ENCODE results near the gene TRAP1. TPM values are rescaled to one million over a fixed set of nuclear protein-coding genes. Genes with fewer than 3 reads are reported as not detected.

Gene TRAP1
- total RNA-seq, 2 experiments from 2014 or later, result 185 to 242 TPM

GRCh38 chr16:3640207-3640606 is 77.1 kb downstream of the TRAP1 start:
- DNase-seq (ENCODE audit: low spot score), result no peak
- intact Hi-C loops (cut with micrococcal nuclease; ENCODE audit: unreplicated experiment), result no loop called here
- Histone ChIP-seq H3K4me2 (ENCODE audit: low read length) (no peak overlapping the region), H2AFZ (ENCODE audit: low read length) (no peak overlapping the region), H4K20me1 (ENCODE audit: insufficient read depth, low read length) (no peaks in the 10 kb centered on the region), H3K4me3 (ENCODE audit: low read depth, low read length, poor library complexity, severe bottlenecking) (no peak overlapping the region), H3K79me2 (ENCODE audit: insufficient read depth, low read depth, low read length) (peaks cover 35% of the 10 kb centered on the region; the same call in 1 of the 2 replicates), H3K9me2 (ENCODE audit: insufficient read depth, low read length) (no peaks in the 10 kb centered on the region), H3K36me3 (ENCODE audit: insufficient read depth, low read length) (peaks cover 29% of the 10 kb centered on the region; the same call in 1 of the 2 replicates), H3K9me3 (ENCODE audit: low read length) (no peaks in the 10 kb centered on the region), H3K4me1 (ENCODE audit: insufficient read depth, low read length, poor library complexity, severe bottlenecking) (peaks cover 17% of the 10 kb centered on the region), H3K27ac (ENCODE audit: low read depth, low read length, poor library complexity, severe bottlenecking) (no peak overlapping the region)
- TF ChIP-seq CTCF (conservative IDR thresholded peaks at IDR 0.05; ENCODE audit: low read length) (no peak), EZH2phosphoT487 (IDR thresholded peaks at IDR 0.05; ENCODE audit: borderline replicate concordance, low read depth, low read length) (no peak)
- CTCF ChIA-PET (ENCODE audit: unreplicated experiment), result no interaction called here
- POLR2A ChIA-PET, result interaction anchor here (1.5 kb wide), 1 partner anchor 14 kb away, joined by 3 read pairs; no protein-coding TSS in a partner anchor
- no TSS peak for BruUV-seq (replicated peaks)

DNA sequence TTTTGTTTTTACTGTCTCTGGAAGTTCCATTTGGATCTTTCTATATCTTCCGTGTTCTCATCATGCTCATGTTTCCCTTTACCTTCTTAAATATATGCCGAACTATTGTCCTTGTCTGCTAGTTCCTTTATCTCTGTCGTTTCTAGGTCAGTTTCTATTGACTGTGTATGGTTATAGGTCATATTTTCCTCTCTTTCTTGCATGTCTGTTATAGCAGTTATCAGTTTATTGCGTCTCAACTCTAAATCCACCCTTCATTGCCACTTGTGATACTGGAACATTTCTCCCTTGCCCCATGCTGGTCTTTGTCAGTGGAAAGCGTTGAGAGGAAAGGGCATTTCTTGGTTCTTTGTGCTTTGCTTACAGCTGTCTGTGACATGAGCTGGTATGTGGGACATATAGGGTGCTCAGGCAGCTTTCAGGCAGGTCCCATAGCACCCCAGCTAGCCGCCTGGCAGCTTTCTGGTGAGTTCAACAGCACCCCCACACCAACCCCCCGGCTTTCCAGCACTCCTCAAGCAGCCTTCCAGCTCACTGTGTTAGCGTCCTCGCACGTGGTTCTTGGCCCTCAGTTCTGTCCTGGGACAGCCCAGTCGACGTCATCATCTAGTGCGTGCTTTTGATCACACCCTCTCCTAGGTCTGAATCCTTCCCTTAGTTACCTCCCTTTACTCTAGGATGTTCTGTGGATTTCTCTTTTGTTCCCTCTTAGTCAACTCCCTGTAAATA is 78.2 kb downstream of the TRAP1 start:
- H2AFZ ChIP-seq (ENCODE audit: low read length), result no peak overlapping the region
- H3K79me2 ChIP-seq (ENCODE audit: insufficient read depth, low read depth, low read length), result peaks cover 35% of the 10 kb centered on the region; the same call in 1 of the 2 replicates
- H3K9me3 ChIP-seq (ENCODE audit: low read length), result no peaks in the 10 kb centered on the region
- no peak overlapping the region for H3K4me3 ChIP-seq (ENCODE audit: low read depth, low read length, poor library complexity, severe bottlenecking)
- CTCF ChIA-PET (ENCODE audit: unreplicated experiment), result no interaction called here
- POLR2A ChIA-PET, result interaction anchor here (1.5 kb wide), 1 partner anchor 13 kb away, joined by 3 read pairs; no protein-coding TSS in a partner anchor
- peaks cover 17% of the 10 kb centered on the region for H3K4me1 ChIP-seq (ENCODE audit: insufficient read depth, low read length, poor library complexity, severe bottlenecking)
- DNase-seq (ENCODE audit: low spot score), result no peak
- BruUV-seq (replicated peaks), result no TSS peak
- H3K36me3 ChIP-seq (ENCODE audit: insufficient read depth, low read length), result peaks cover 29% of the 10 kb centered on the region; the same call in 1 of the 2 replicates
- H3K9me2 ChIP-seq (ENCODE audit: insufficient read depth, low read length), result no peaks in the 10 kb centered on the region
- intact Hi-C loops (cut with micrococcal nuclease; ENCODE audit: unreplicated experiment), result no loop called here
- no peak overlapping the region for H3K27ac ChIP-seq (ENCODE audit: low read depth, low read length, poor library complexity, severe bottlenecking)
- TF ChIP-seq EZH2phosphoT487 (IDR thresholded peaks at IDR 0.05; ENCODE audit: borderline replicate concordance, low read depth, low read length) (no peak), CTCF (conservative IDR thresholded peaks at IDR 0.05; ENCODE audit: low read length) (no peak)
- no peak overlapping the region for H3K4me2 ChIP-seq (ENCODE audit: low read length)
- no peaks in the 10 kb centered on the region for H4K20me1 ChIP-seq (ENCODE audit: insufficient read depth, low read length)

Data from OCI-LY7 (cell line).